Mucosa of gallbladder (tissue), 1 donor: ENCODE data around the gene WDR55. TPM values are rescaled to one million over a fixed set of nuclear protein-coding genes. Genes with fewer than 3 reads are reported as not detected.
"Not testable (repeated sequence)": the region's sequence is repeated elsewhere in the genome, so short reads cannot be mapped to it uniquely, and the experiment has no call there.

ENCODE experiments used
- DNase-seq: peaks from one replicate; pipeline ENCODE4 v3.0.0-alpha.2; 2020; ENCODE audit warnings: low spot score
- total RNA-seq: library from RNA; stranded (reverse); gene quantifications from one replicate; pipeline ENCODE4 v1.2.1, GENCODE V29; 2021
- donor health status: DM: no; HTN: no; CAD: no.

WDR55 gene
- total RNA-seq: 22.1 TPM

GRCh38 chr5:140664359-140665119 lies at the start of gene WDR55:
Gene WDR55 (plus strand): TSS chr5:140664904. CDS start chr5:140664913, 9 bp downstream.
- peak; percentile 95 for DNase-seq

- DNase-seq: no peak
Measured at GRCh38 chr5:140622301-140622700, 42.4 kb upstream of the WDR55 start.

DNA sequence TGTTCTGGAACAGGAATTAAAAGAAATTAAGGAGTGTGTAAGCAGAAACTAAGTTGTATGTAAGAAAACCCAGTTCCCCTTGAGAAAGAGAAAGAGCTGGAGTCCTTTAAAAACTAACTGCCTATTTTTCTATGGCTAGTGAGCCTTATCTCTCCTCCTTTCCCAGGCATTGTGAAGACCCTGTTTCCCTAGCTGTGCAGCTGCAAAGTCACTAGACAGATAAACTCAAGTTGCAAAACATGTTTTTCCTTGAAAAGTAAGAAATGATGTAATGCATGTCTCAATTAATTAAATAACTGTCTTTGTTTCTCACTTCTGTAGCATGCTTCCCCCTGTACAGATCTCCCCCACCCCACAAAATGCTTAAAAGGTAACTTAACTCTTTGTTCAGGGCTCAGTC lies 41.6 kb upstream of the WDR55 start:
- DNase-seq: not testable (repeated sequence)

DNA sequence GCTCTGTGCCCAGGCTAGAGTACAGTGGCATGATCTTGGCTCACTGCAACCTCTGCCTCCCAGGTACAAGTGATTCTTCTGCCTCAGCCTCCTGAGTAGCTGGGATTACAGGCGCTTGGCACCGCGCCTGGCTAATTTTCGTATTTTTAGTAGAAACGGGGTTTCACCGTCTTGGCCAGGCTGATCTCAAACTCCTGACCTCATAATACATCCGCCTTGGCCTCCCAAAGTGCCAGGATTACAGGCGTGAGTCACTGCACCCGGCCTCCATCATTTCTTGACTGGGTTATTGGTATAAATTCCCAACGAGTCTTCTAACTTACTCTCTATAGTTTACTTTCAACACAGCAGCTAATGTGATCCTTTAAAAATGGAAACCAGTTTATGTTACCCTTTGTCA lies 39.8 kb upstream of the WDR55 start:
- not testable (repeated sequence) for DNase-seq

- DNase-seq: no peak
Measured at GRCh38 chr5:140627972-140628371, 36.7 kb upstream of the WDR55 start.

DNA sequence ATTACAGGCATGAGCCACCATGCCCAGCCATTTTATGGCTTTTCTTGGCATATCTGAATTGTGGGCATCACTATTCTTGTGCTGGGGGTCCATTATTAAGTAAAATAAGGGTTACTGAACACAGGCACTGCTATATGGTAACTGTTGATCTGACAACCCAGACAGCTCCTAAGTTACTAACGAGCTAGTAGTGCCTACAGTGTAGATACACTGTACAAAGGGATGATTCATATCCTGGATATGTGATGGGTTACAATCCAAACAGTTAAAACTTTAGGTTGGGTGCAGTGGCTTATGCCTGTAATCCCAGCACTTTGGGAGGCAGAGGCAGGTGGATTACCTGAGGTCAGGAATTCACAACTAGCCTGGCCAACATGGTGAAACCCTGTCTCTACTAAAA lies 36.0 kb upstream of the WDR55 start:
- DNase-seq: no peak

DNA sequence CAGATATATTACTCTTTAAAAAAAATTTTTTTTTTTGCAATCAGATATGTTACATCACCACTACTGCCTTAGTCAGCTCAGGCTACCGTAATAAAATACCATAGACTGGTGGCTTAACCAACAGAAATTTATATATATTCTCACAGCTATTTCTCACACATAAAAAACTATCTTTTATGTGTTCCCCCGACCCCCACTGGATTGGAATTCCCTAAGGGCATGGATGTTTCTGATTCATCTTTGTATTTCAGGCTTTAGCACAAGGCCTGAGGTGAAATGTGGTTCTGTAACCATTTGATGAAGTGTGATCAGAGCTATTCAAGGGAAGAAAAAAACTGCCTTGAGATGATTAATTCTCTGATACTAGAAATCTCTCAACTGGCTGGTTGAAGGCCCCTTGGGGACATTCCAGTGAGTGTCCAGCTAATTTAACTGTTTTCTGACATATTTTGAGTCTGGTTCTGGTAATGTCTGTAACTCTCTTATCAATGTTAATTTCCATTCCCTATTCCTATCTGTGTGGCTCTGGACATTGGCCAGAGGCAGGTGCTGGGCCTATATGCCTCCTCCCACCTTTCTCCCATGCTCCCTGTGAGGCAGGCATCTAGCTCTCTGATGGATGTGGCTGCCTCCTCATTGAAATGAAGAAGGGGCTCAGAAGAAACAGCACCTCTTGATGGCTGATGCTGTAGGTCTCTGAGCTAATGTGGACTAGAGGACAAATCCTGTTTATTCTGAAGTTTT lies 34.2 kb upstream of the WDR55 start:
- no peak for DNase-seq

GRCh38 chr5:140631036-140631417 lies 33.7 kb upstream of the WDR55 start:
- DNase-seq: no peak

GRCh38 chr5:140631831-140632365 lies 32.8 kb upstream of the WDR55 start:
- DNase-seq: peak; percentile 27

- DNase-seq: peak; percentile 39
Measured at GRCh38 chr5:140632366-140633020, 32.2 kb upstream of the WDR55 start.

DNA sequence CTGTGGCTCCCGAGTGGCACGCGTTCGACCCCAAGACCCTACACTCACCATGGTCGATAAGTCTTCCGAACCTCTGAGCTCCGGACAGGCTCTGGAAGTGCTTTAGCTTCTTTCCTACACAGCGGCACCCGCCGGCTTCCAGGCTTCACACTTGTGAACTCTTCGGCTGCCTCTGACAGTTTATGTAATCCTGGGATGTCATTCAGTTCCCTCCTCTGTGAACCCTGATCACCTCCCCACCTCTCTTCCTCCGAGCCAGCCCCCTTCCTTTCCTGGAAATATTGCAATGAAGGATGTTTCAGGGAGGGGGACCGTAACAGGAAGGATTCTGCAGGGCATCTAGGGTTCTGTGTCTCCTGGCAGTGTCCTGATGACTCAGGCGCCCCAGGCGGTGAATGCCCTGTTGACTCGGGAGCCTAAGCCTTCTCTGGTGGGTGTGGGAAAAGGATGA lies 31.7 kb upstream of the WDR55 start, which contains the start of gene CD14:
Gene CD14, minus strand, starts transcription at position 155 of the 451 bp plus-strand sequence. Its CDS starts 104 bp downstream, at position 51.
- peak; percentile 57 for DNase-seq

DNA sequence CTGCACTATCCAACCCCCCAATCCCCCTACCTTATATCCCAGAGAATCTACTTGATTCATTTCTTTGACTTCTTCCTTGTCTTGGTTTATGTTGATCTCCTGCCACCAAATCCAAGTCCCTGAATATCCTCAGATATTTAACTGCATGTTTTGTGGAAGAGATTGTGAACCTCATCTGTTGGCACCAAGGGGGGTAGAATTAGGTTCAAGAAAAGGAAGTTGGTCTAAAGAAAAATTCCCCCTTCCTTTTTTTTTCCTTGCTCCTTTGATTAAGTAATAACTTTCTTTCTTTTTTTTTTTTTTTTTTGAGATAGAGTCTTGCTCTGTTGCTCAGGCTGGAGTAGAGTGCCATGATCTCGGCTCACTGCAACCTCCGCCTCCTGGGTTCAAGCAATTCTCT lies 31.2 kb upstream of the WDR55 start:
- DNase-seq: no peak

DNA sequence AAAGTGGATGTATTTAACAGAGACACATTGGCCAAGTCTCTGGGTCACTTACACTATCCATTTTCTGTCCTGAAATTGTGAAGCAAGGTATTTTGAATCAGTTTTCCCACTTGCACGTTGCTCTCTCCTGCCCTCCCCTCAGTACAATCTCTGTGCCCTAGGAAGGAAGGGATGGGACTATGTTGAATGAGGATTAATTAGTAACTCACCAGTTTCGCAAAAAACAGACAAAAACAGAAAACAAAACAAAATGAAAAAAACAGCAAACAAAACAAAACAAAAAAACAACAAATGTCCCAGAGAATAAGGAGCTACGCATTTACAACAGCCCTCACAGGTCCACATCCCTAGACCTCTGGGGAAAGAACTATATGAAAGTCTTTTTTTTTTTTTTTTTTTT lies 30.6 kb upstream of the WDR55 start:
- DNase-seq: no peak

DNA sequence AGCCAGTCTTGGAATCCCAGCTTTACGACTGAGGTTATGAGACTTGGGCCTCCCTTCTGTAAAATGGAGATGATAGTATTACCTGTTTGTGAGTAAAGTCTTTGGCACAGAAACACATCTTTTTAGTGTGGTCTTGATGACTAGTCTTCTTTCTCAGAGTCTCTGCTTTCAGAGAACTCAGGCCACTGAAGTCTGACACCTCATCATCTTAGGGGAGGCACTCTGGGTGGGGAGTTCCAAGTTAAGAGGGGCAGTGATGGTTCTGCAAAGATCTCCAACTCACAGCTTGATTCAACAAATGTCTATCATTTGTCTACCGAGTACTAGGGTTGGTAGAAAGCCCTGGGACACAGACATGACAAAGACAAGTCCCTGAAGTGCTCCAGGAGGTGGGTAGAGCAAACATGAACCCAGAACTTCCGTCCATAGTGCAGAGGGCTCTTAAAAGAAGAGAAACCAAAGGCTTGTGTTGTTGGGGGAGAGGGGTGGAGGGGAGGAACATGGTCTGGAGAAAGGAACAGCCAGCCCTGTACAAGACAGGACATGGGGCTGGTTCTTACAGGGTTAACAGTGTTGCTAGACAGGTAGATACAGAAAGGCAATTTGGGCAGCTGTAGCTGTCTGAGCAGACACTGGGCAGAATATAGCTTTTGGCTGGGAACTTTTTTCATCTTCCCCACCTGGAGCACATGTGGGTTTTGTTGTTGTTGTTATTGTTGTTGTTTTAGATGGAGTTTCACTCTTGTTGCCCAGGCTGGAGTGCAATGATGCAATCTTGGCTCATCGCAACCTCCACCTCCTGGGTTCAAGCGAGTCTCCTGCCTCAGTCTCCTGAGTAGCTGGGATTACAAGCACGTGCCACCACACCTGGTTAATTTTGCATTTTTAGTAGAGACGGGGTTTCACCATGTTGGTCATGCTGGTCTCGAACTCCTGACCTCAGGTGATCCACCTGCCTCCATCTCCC lies 29.1 kb upstream of the WDR55 start:
- DNase-seq: no peak

DNA sequence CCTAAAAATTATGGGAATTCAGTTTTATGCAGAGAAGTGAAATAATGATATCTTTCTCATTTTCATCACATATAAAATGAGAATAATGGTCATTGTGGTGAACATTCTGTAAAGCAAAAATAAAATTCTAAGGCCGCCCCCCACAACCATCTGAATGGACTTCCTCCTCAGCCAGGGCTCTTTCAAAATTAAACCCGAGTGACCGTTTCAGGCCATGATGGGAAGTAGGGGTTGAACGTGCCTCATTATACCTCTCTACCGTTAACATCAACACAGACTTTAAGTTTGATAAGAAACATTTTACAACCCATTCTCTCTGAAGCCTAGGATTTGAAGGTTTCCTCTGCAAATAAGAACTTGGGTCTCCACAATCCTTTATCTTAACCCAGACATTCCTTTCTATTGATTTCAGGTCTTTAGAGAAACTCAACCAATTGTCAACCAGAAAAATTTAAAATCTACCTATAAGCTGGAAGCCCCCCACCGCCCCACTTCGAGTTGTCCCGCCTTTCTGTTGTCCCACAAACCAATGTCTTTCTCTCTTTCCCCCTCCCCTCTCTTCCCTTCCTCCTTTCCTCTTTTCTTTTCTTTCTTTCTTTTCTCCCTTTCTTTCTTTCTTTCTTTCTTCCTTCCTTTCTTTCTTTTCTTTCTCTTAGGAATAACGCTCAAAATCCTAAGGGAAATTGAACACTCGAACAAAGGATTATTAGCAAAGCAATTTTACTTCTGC lies 27.2 kb upstream of the WDR55 start:
- DNase-seq: no peak

GRCh38 chr5:140638898-140639147 lies 25.9 kb upstream of the WDR55 start:
- not testable (repeated sequence) for DNase-seq

DNA sequence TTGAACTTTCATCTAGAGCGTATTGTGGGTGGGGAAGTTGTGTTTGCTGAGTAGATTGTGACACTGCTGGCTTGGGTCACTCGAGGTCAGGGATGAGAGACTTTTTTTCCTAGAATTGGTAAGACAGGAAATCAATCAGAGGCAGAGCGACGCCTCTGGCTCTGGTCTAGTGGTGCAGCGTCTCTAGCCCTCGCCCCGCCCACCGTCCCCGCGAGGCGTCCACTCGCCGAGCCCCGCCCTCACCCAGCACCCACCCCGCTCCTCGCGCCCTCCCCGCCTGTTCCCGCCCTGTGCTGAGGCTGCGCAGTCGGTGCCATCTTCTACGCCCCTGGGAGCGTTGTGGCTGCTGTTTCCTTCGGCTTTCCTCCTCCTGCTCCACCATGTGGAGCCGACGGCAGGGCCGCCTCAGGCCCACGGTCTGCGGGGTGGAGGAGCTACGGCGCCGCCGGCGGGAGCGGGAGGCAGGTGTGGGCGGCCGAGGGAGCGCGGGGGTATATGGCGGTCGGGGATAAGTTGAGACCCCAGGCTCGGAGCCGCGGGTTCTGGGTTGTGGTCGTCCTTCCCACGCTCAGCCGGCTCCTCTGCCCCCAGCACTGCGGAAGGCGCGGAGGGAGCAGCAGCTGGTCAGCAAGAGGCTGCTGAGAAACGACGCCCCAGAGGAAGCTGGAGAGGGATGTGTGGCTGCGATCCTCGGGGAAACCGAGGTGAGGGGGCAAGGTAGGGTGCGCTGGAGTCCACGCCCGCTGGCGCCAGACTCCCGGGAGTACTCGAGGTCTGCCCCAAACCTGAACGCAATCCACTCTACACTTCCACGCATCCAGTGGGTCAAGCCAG lies 25.3 kb upstream of the WDR55 start, which contains the start of gene TMCO6:
Gene TMCO6, plus strand, starts transcription at position 304 of the 834 bp plus-strand sequence. Its CDS starts 77 bp downstream, at position 381.
- DNase-seq: peak; percentile 98

GRCh38 chr5:140641716-140642115 lies 23.0 kb upstream of the WDR55 start:
- no peak for DNase-seq

GRCh38 chr5:140642718-140643117 lies 22.0 kb upstream of the WDR55 start:
- DNase-seq: no peak

DNA sequence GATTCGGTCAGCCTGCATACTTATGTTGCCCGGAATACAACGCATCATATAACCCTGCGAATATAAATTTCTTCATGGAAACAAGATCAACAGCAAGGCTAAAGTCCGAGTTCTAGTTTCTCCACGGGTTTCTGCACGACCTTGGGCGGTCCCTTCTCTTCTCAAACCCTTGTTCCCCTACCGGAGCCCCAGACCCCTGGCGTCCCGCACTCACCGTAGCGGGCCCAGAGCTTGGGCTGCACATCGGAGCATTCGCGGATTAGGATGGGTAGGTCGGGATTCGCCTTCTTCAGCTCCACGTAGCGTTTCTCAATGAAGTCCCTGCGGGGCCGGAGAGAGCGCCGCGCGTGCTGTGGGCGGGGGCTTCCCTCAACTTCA lies 17.7 kb upstream of the WDR55 start:
- no peak for DNase-seq
